ENCODE results near the gene APH1A.

DNA sequence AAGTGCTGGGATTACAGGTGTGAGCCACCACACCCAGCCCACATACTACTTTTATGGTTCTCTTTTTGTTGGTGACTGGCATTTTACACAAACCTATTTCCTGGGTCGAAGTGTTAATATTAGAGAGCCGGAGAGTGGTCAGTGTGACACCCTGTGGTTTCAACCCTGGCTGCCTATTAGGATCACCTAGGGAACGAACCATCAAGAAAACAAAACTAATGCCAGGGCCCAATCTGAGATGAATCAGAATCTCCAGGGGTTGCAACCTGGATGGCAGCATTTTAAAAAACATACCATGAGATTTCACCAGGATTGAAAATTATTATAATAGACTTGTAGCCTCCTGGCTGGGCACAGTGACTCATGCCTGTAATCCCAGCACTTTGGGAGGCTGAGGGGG is 30.9 kb upstream of the APH1A start:
- TF ChIP-seq RCOR1 (IDR thresholded peaks at IDR 0.05; ENCODE audit: low read depth, low read length) (no peak), CEBPB (IDR thresholded peaks at IDR 0.05) (no peak), POLR2A (IDR thresholded peaks at IDR 0.05; ENCODE audit: low read length) (no peak), MAFK (IDR thresholded peaks at IDR 0.05; ENCODE audit: partially characterized antibody) (no peak), RARB (CRISPR knock-in tag; IDR thresholded peaks at IDR 0.05) (no peak), ZNF302 (CRISPR knock-in tag; IDR thresholded peaks at IDR 0.05) (no peak)
- TF ChIP-seq, protein P1, sequence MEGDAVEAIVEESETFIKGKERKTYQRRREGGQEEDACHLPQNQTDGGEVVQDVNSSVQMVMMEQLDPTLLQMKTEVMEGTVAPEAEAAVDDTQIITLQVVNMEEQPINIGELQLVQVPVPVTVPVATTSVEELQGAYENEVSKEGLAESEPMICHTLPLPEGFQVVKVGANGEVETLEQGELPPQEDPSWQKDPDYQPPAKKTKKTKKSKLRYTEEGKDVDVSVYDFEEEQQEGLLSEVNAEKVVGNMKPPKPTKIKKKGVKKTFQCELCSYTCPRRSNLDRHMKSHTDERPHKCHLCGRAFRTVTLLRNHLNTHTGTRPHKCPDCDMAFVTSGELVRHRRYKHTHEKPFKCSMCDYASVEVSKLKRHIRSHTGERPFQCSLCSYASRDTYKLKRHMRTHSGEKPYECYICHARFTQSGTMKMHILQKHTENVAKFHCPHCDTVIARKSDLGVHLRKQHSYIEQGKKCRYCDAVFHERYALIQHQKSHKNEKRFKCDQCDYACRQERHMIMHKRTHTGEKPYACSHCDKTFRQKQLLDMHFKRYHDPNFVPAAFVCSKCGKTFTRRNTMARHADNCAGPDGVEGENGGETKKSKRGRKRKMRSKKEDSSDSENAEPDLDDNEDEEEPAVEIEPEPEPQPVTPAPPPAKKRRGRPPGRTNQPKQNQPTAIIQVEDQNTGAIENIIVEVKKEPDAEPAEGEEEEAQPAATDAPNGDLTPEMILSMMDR (IDR thresholded peaks at IDR 0.05), result no peak
- TF ChIP-seq, protein P2, sequence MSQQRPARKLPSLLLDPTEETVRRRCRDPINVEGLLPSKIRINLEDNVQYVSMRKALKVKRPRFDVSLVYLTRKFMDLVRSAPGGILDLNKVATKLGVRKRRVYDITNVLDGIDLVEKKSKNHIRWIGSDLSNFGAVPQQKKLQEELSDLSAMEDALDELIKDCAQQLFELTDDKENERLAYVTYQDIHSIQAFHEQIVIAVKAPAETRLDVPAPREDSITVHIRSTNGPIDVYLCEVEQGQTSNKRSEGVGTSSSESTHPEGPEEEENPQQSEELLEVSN (IDR thresholded peaks at IDR 0.05; ENCODE audit: borderline replicate concordance, low read depth), result no peak
- TF ChIP-seq, protein P3, sequence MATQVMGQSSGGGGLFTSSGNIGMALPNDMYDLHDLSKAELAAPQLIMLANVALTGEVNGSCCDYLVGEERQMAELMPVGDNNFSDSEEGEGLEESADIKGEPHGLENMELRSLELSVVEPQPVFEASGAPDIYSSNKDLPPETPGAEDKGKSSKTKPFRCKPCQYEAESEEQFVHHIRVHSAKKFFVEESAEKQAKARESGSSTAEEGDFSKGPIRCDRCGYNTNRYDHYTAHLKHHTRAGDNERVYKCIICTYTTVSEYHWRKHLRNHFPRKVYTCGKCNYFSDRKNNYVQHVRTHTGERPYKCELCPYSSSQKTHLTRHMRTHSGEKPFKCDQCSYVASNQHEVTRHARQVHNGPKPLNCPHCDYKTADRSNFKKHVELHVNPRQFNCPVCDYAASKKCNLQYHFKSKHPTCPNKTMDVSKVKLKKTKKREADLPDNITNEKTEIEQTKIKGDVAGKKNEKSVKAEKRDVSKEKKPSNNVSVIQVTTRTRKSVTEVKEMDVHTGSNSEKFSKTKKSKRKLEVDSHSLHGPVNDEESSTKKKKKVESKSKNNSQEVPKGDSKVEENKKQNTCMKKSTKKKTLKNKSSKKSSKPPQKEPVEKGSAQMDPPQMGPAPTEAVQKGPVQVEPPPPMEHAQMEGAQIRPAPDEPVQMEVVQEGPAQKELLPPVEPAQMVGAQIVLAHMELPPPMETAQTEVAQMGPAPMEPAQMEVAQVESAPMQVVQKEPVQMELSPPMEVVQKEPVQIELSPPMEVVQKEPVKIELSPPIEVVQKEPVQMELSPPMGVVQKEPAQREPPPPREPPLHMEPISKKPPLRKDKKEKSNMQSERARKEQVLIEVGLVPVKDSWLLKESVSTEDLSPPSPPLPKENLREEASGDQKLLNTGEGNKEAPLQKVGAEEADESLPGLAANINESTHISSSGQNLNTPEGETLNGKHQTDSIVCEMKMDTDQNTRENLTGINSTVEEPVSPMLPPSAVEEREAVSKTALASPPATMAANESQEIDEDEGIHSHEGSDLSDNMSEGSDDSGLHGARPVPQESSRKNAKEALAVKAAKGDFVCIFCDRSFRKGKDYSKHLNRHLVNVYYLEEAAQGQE (IDR thresholded peaks at IDR 0.05), result no peak
- TF ChIP-seq, protein P4, sequence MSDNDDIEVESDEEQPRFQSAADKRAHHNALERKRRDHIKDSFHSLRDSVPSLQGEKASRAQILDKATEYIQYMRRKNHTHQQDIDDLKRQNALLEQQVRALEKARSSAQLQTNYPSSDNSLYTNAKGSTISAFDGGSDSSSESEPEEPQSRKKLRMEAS (IDR thresholded peaks at IDR 0.05), result no peak

Measured in A549 (cell line).